Sigmoid colon (tissue), 7 donors: ENCODE results near the gene SLC16A12. TPM values are rescaled to one million over a fixed set of nuclear protein-coding genes. Genes with fewer than 3 reads are reported as not detected.

ENCODE experiments used
- DNase-seq: peaks from one replicate; pipeline ENCODE4 v3.0.0-alpha.2; 2019
- H3K27ac ChIP-seq, 4 donors: fragments of 200-600 bp; sonication (generic); one replicate each; pipeline ENCODE4 v1.5.1; 2016 to 2019; ENCODE audit warnings: mild to moderate bottlenecking in 1 of 4
- H3K27me3 ChIP-seq, 3 donors: fragments of 200-600 bp; sonication (generic); one replicate each; pipeline ENCODE4 v1.5.1; 2019; ENCODE audit warnings: mild to moderate bottlenecking in 1 of 3
- H3K36me3 ChIP-seq, 4 donors: fragments of 200-600 bp; sonication (generic); one replicate each; pipeline ENCODE4 v1.5.1; 2016 to 2019
- H3K4me1 ChIP-seq, 4 donors: fragments of 200-600 bp; sonication (generic); one replicate each; pipeline ENCODE4 v1.5.1; 2017 to 2019
- H3K4me3 ChIP-seq, 4 donors: fragments of 200-600 bp; sonication (generic); one replicate each; pipeline ENCODE4 v1.5.1; 2017 to 2019; ENCODE audit warnings: mild to moderate bottlenecking in 2 of 4, moderate library complexity in 1 of 4
- H3K9me3 ChIP-seq, 4 donors: fragments of 200-600 bp in 3 of 4; sonication (generic) in 3 of 4; one replicate each; pipeline versions ENCODE4 v1.5.1 to v1.6.1; 2013 to 2019
- CTCF ChIP-seq, 4 experiments: fragments of 450-650 bp in 3 of 4; fragments of 200-600 bp in 1 of 4; IDR thresholded peaks; one replicate each; pipeline ENCODE4 v1.5.1; 2016 to 2019; ENCODE audit warnings: antibody characterized with exemption in 4 of 4, mild to moderate bottlenecking in 3 of 4, moderate library complexity in 2 of 4
- EP300 ChIP-seq, 4 donors: sonication (generic); formaldehyde crosslinking; IDR thresholded peaks; one replicate each; pipeline ENCODE4 v1.6.1; 2017; ENCODE audit warnings: antibody characterized with exemption in 4 of 4
- POLR2A ChIP-seq, 2 donors: fragments of 450-650 bp; IDR thresholded peaks; one replicate each; pipeline ENCODE4 v1.6.1; 2016; ENCODE audit warnings: antibody characterized with exemption in 2 of 2, mild to moderate bottlenecking in 2 of 2, moderate library complexity in 2 of 2
- POLR2AphosphoS5 ChIP-seq, 4 donors: sonication (generic); formaldehyde crosslinking; IDR thresholded peaks; one replicate each; pipeline ENCODE4 v1.6.1; 2017; ENCODE audit warnings: antibody characterized with exemption in 4 of 4
- WGBS, 2 donors: extraction: QIAGEN DNeasy Blood & Tissue Kit; methylation state at CpG; one replicate each; pipeline ENCODE4 v1.1.7; 2013; 5-methylcytosine and 5-hydroxymethylcytosine counted together
- intact Hi-C: fragments of 100-400 bp; cut with DNase I; formaldehyde crosslinking; loops from one replicate; pipeline ENCODE4 v1.15.1; 2023
- polyA plus RNA-seq, 3 donors: library from polyadenylated mRNA; stranded (reverse); fragments of 200-250 nt; gene quantifications; one replicate each; pipeline ENCODE4 v1.2.3, GENCODE V29; 2013
- total RNA-seq, 4 donors: library from RNA; depleted of rRNA; stranded (reverse); fragments of >200 nt; gene quantifications; one replicate each; pipeline ENCODE4 v1.1.0, GENCODE V29; 2016
- donor health status: healthy with polysubstance abuse.
- donor health status: Bipolar disorder and iron deficiency.
- donor health status: healthy.

The SLC16A12 gene
- total and polyA plus RNA-seq, 7 donors = 0.13 to 3.9 (median 1.3) TPM; not detected in 1

DNA sequence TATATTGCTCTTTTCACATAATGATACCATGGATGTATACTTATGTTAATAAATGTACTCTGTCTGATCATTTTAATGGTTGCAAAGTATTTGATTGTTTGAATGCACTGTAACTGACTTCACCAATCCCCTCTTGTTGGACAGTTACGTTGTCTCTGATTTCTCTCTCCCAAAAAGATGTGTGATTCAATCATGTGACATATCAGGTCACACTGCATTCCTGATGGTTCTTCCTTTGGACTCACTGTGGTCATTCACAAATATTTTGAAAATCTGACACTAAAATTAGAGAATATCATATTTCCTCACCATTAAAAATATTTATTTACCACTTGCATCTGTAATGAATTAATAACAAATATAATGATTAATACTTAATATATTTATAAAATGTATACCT, 22.2 kb downstream of the SLC16A12 start:
- peaks cover 0 to 24% (median 15%) of the 10 kb centered on the region in 4 donors for H3K4me1 ChIP-seq
- no peaks in the 10 kb centered on the region for H3K27me3 ChIP-seq
- intact Hi-C loops = no loop called here
- H3K9me3 ChIP-seq = peaks cover 0 to 5% (median 0%) of the 10 kb centered on the region in 4 donors
- no peak overlapping the region for H3K27ac ChIP-seq
- 86 to 88% methylated on average over 1 of the region's 1 CpG for WGBS, 2 donors
- H3K36me3 ChIP-seq = no peaks in the 10 kb centered on the region
- TF ChIP-seq POLR2A (IDR thresholded peaks at IDR 0.05) (no peak), EP300 (IDR thresholded peaks at IDR 0.05) (no peak), POLR2AphosphoS5 (IDR thresholded peaks at IDR 0.05) (no peak), CTCF (IDR thresholded peaks at IDR 0.05) (no peak)
- no peak for DNase-seq
- H3K4me3 ChIP-seq = no peak overlapping the region

DNA sequence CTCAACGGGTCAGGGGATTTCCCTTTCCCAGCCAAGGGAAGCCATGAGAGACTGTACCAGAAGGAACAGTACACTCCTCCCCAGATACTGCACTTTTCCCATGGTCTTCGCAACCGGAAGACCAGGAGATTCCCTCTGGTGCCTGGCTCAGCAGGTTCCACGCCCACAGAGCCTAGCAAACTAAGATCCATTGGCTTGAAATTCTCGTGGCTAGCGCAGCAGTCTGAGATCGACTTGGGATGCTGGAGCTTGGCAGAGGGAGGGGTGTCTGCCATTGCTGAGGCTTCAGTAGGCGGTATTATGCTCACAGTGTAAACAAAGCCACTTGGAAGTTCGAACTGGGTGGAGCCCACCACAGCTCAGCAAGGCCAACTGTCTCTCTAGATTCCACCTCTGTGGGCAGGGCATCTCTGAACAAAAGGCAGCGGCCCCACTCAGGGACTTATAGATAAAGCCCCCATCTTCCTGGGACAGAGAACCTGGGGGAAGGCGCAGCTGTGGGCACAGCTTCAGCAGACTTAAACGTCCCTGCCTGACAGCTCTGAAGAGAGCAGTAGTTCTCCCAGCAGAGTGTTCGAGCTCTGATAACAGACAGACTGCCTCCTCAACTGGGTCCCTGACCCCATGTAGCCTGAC, 29.6 kb downstream of the SLC16A12 start:
- WGBS, 2 donors = 78 to 85% methylated on average over 13 of the region's 13 CpGs
- no peaks in the 10 kb centered on the region for H3K36me3 ChIP-seq
- H3K9me3 ChIP-seq = peaks cover 0 to 5% (median 0%) of the 10 kb centered on the region in 4 donors
- no peaks in the 10 kb centered on the region for H3K4me1 ChIP-seq
- intact Hi-C loops = no loop called here
- H3K4me3 ChIP-seq = no peak overlapping the region
- H3K27ac ChIP-seq = no peak overlapping the region
- H3K27me3 ChIP-seq = no peaks in the 10 kb centered on the region
- DNase-seq = no peak
- TF ChIP-seq EP300 (IDR thresholded peaks at IDR 0.05) (no peak), CTCF (IDR thresholded peaks at IDR 0.05) (no peak), POLR2AphosphoS5 (IDR thresholded peaks at IDR 0.05) (no peak), POLR2A (IDR thresholded peaks at IDR 0.05) (no peak)

DNA sequence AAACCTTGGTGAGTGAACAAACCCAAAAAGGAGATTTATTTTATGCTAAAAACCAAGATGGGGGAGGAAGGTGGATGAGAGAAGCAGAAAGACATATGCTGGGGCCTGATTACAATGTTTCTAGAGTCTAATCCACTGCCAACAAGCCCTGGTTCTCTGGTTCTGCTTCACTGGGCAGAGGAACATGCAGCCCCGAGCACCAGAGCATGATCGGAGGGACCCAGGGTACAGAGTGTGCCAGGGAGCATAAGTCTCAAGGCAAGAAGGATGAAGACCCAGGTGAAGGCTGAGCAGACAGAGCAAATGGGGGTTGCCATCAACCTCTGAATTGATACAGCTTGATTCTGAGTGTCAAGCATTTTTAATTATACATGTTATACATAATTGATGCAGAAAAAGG, 30.7 kb downstream of the SLC16A12 start:
- Histone ChIP-seq H3K4me3 (no peak overlapping the region), H3K4me1 (no peaks in the 10 kb centered on the region), H3K36me3 (no peaks in the 10 kb centered on the region), H3K9me3 (no peaks in the 10 kb centered on the region), H3K27ac (no peak overlapping the region), H3K27me3 (no peaks in the 10 kb centered on the region)
- DNase-seq = no peak
- 83 to 95% methylated on average over 2 of the region's 2 CpGs for WGBS, 2 donors
- TF ChIP-seq CTCF (IDR thresholded peaks at IDR 0.05) (no peak), POLR2AphosphoS5 (IDR thresholded peaks at IDR 0.05) (no peak), POLR2A (IDR thresholded peaks at IDR 0.05) (no peak), EP300 (IDR thresholded peaks at IDR 0.05) (no peak)
- intact Hi-C loops = no loop called here

DNA sequence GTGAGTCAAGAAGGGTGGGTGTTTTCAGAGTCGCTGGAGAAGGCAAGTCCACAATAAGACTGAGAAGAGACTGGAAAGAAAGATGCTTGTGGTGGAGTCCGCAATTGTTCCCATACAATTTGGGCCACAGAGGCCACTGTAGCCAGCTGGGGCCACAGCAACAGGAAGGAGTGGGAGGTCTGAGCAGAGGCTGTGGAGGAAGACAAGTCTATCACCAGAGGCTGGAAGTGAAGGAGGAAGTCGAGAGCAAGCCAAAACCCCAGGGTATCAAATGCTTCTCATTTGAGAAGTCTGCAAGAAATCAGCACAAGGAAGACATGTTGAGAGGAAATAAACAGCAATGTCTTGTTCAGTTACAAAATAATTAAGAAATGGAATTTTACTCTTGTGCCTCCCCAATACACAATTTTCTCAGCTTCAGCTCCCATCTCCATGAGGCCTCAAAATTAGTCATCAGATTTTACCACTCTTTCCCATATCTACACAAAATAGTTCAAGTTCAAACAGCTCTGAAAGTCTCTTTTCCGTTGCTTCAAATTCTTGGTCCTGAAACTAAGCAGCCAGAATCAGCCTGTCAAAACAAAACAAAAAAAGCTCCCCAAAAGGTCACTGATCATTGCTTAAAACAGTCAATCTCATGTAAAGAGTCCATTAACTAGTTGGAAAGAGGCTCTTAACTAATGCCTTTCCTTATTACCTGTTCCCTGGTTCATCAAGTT, 31.6 kb downstream of the SLC16A12 start:
- no peak for TF ChIP-seq EP300 (IDR thresholded peaks at IDR 0.05)
- no peak for TF ChIP-seq POLR2AphosphoS5 (IDR thresholded peaks at IDR 0.05)
- no peak for TF ChIP-seq POLR2A (IDR thresholded peaks at IDR 0.05)
- no peak for TF ChIP-seq CTCF (IDR thresholded peaks at IDR 0.05)
- no peaks in the 10 kb centered on the region for H3K36me3 ChIP-seq
- no peaks in the 10 kb centered on the region for H3K4me1 ChIP-seq
- no peaks in the 10 kb centered on the region for H3K9me3 ChIP-seq
- intact Hi-C loops = no loop called here
- DNase-seq = no peak
- H3K27me3 ChIP-seq = no peaks in the 10 kb centered on the region
- no peak overlapping the region for H3K27ac ChIP-seq
- 69 to 86% methylated on average over 4 of the region's 4 CpGs for WGBS, 2 donors
- no peak overlapping the region for H3K4me3 ChIP-seq
